ENCODE data around the gene PC.

Gene PC

DNA sequence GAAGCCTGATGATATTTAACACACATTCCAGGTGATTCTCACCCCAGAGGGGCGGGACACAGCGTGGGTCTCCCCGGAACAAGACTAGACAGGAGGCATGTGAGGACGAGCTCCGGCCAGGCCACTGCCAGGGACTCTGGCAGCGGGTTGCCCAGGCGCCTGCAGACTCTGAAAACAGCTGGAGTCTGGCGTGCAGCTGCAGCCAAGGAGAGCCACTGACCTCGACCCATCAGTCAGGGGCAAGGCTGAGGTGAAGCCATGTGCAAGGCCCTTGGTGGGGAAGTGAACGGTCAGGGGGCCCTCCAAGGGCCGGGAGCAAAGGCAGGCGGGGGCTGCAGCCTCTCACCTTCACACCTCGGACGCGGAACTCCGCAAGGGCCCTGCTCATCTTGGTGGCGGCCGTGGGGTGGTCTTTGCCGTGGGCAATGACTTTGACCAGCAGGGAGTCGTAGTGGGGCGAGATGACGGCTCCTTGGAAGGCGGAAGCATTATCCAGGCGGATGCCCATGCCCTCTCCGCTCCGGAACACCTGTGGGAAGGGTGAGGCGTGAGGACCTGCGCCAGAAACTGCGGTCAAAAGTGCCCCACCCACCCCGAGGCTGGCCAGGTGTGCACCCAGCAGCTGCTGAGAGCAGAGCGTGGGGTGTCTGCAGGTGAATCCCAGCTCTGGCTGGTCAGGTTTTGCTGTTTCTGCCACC, 94.6 kb downstream of the PC start:
- H3K36me3 Mint-ChIP-seq (ENCODE audit: low read depth) = peaks cover 3% of the 10 kb centered on the region
- no peak overlapping the region for H3K4me3 Mint-ChIP-seq
- H3K27me3 Mint-ChIP-seq (ENCODE audit: low read depth) = no peaks in the 10 kb centered on the region
- H3K9me3 Mint-ChIP-seq = no peaks in the 10 kb centered on the region
- peaks cover 22% of the 10 kb centered on the region for H3K4me1 Mint-ChIP-seq
- TF ChIP-seq, protein P1, sequence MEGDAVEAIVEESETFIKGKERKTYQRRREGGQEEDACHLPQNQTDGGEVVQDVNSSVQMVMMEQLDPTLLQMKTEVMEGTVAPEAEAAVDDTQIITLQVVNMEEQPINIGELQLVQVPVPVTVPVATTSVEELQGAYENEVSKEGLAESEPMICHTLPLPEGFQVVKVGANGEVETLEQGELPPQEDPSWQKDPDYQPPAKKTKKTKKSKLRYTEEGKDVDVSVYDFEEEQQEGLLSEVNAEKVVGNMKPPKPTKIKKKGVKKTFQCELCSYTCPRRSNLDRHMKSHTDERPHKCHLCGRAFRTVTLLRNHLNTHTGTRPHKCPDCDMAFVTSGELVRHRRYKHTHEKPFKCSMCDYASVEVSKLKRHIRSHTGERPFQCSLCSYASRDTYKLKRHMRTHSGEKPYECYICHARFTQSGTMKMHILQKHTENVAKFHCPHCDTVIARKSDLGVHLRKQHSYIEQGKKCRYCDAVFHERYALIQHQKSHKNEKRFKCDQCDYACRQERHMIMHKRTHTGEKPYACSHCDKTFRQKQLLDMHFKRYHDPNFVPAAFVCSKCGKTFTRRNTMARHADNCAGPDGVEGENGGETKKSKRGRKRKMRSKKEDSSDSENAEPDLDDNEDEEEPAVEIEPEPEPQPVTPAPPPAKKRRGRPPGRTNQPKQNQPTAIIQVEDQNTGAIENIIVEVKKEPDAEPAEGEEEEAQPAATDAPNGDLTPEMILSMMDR (IDR thresholded peaks at IDR 0.05; ENCODE audit: unreplicated experiment in 3 of 3) = no peak
- H3K27ac Mint-ChIP-seq = no peak overlapping the region

DNA sequence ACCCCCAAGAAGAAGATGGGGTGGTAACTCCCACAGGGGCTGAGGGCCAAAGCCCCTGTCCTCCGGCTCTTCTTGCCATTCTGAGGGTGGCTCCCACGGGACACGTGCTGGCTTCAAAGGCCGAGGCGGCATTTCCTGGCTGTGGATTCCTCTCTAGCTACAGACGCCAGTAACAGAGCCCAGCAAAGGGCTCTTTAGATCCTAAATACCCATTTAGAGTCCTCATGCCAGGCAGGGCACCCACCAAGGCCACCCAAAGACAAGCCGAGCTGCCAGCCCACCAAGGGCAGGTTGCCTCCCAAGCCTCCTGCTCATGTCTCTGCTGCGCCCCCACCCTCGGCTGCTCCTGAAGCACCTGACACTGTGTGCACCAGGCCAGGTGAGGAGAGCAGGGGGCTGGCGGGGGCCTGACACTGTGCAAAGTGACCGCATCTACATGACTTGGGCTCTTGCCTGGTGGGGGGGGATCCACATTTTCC, 95.6 kb downstream of the PC start:
- Mint-ChIP-seq H3K36me3 (ENCODE audit: low read depth) (no peaks in the 10 kb centered on the region), H3K27me3 (ENCODE audit: low read depth) (no peaks in the 10 kb centered on the region), H3K27ac (no peak overlapping the region), H3K4me3 (no peak overlapping the region), H3K9me3 (no peaks in the 10 kb centered on the region), H3K4me1 (peaks cover 17% of the 10 kb centered on the region)
- TF ChIP-seq, protein P1 (IDR thresholded peaks at IDR 0.05; ENCODE audit: unreplicated experiment in 3 of 3) = no peak

DNA sequence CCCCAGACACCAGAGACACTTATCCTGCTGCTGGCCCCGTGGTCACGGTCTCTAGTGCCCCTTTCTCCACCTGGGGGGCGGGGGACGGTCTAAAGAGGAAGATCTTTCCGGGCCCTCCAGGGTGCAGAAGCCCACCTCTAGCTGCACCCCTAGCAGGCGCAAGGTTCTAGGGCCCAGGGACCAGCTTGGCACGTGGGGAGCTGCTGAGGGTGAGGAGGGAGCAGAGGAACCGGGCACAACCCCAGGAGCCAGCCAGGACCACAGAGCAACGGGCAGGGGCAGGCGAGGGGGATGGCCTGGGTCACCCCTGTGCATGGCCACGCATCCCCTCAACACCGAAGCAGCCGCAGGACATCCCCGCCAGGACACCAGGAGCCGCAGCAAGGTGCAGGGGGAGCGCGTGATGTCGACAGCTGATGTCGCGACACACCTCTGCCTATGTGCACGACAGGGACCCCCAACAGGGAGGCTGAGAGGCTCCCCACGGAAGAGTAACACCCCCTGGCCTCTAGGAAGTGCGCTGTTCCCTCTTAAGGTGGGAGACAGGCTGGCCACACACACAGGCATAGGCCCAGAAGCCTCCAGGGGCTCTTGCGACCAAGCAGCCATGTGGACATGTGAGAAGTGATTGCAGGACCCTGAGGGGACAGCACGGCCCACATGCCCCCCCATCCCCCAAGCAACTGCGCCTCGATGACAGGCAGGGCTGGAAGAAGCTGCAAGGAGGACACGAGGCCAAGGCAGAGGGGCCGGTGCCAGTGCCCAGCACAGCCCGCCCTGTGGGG, 96.2 kb downstream of the PC start:
- TF ChIP-seq, protein P1 (IDR thresholded peaks at IDR 0.05; ENCODE audit: unreplicated experiment in 3 of 3) = no peak
- no peak overlapping the region for H3K27ac Mint-ChIP-seq
- H3K4me3 Mint-ChIP-seq = no peak overlapping the region
- no peaks in the 10 kb centered on the region for H3K36me3 Mint-ChIP-seq (ENCODE audit: low read depth)
- peaks cover 13% of the 10 kb centered on the region for H3K4me1 Mint-ChIP-seq
- H3K27me3 Mint-ChIP-seq (ENCODE audit: low read depth) = no peaks in the 10 kb centered on the region
- no peaks in the 10 kb centered on the region for H3K9me3 Mint-ChIP-seq

DNA sequence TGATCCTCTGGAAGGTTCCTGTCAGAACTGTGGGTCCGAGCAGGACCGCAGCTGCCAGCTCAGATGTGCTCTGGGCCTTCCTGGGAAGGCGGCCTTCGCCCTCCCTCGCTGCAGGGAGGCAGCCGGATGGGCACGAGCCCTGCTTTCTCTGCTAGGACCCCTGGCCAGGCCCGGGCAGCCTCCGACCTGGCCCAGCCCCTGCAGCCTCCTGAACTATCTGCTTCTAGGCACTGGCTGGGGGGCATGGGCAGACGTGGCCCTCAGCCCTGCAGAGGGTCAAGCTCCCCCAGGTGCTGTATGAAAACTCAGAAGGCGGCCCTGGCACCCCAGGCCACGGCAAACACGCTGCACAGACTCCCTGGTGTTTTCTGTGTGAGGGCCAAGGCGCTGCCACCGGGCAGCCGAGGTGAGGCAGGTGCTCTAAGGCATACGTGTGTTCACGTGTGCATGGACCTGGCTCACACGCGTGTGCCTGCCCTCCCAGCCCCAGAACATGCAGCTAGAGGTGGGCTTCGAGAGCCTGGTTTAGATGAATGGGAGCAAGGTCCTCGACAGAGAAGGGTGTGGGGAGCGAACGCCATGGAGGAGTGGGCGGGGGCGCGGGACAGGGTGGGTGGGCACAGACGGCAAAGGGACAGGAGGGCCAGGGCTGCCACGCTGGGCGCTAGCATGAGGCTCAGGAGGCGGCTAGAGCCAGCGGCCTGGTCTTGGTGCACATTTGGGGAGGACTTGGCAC, 97.0 kb downstream of the PC start:
- no peaks in the 10 kb centered on the region for H3K27me3 Mint-ChIP-seq (ENCODE audit: low read depth)
- H3K36me3 Mint-ChIP-seq (ENCODE audit: low read depth) = no peaks in the 10 kb centered on the region
- H3K9me3 Mint-ChIP-seq = no peaks in the 10 kb centered on the region
- H3K27ac Mint-ChIP-seq = no peak overlapping the region
- peaks cover 7% of the 10 kb centered on the region for H3K4me1 Mint-ChIP-seq
- H3K4me3 Mint-ChIP-seq = no peak overlapping the region
- TF ChIP-seq, protein P1 (IDR thresholded peaks at IDR 0.05; ENCODE audit: unreplicated experiment in 3 of 3) = no peak

DNA sequence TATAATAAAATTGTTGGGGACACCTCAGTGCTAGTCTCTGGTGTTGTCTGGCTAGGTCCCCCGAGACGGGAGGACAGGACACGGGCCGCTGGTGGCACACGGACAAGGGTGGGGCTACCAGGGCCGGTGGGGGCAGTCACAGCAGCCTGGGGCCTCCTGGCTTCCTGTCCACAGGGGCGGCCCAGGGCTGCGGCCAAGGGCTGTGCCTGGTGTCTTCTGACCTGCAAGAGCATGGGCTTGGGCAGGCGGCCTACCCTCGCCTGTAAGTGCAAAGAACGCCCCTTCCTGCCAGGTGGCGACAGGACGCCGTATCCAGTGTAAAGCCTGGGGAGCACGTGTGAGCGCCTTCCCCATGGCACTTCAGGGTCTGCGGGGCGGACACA, 97.7 kb downstream of the PC start:
- peak overlapping the region in 2 of 3 experiments; percentile 32 to 42 for H3K4me3 Mint-ChIP-seq
- TF ChIP-seq, protein P1 (IDR thresholded peaks at IDR 0.05; ENCODE audit: unreplicated experiment in 3 of 3) = no peak
- H3K27me3 Mint-ChIP-seq (ENCODE audit: low read depth) = no peaks in the 10 kb centered on the region
- no peak overlapping the region for H3K27ac Mint-ChIP-seq
- no peaks in the 10 kb centered on the region for H3K9me3 Mint-ChIP-seq
- H3K4me1 Mint-ChIP-seq = peaks cover 12% of the 10 kb centered on the region
- no peaks in the 10 kb centered on the region for H3K36me3 Mint-ChIP-seq (ENCODE audit: low read depth)

Data from nephron (organoid).